ENCODE data around the gene MACROH2A2. TPM values are rescaled to one million over a fixed set of nuclear protein-coding genes. Genes with fewer than 3 reads are reported as not detected.

MACROH2A2 gene
- 10 to 100 TPM; 17.3 to 19.6 TPM for total RNA-seq

GRCh38 chr10:70052462-70053217 is at the start of gene MACROH2A2:
Gene MACROH2A2 (plus strand): TSS chr10:70052846. CDS start chr10:70075659, 22,813 bp downstream.
- DNase-seq (ENCODE audit: low spot score) = peak; percentile 65
- Histone ChIP-seq H3K4me1 (peaks cover 0 to 17% of the 10 kb centered on the region in 2 donors), H3K4me3 (peak within 1 kb of the TSS; percentile 56 to 75), H3K27me3 (no peaks in the 10 kb centered on the region), H3K9me3 (no peaks in the 10 kb centered on the region), H3K27ac (peak within 1 kb of the TSS; percentile 63 to 74), H3K36me3 (no peaks in the 10 kb centered on the region)
- TF ChIP-seq, protein P1, sequence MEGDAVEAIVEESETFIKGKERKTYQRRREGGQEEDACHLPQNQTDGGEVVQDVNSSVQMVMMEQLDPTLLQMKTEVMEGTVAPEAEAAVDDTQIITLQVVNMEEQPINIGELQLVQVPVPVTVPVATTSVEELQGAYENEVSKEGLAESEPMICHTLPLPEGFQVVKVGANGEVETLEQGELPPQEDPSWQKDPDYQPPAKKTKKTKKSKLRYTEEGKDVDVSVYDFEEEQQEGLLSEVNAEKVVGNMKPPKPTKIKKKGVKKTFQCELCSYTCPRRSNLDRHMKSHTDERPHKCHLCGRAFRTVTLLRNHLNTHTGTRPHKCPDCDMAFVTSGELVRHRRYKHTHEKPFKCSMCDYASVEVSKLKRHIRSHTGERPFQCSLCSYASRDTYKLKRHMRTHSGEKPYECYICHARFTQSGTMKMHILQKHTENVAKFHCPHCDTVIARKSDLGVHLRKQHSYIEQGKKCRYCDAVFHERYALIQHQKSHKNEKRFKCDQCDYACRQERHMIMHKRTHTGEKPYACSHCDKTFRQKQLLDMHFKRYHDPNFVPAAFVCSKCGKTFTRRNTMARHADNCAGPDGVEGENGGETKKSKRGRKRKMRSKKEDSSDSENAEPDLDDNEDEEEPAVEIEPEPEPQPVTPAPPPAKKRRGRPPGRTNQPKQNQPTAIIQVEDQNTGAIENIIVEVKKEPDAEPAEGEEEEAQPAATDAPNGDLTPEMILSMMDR (IDR thresholded peaks at IDR 0.05) = peak; percentile 28 to 60

DNA sequence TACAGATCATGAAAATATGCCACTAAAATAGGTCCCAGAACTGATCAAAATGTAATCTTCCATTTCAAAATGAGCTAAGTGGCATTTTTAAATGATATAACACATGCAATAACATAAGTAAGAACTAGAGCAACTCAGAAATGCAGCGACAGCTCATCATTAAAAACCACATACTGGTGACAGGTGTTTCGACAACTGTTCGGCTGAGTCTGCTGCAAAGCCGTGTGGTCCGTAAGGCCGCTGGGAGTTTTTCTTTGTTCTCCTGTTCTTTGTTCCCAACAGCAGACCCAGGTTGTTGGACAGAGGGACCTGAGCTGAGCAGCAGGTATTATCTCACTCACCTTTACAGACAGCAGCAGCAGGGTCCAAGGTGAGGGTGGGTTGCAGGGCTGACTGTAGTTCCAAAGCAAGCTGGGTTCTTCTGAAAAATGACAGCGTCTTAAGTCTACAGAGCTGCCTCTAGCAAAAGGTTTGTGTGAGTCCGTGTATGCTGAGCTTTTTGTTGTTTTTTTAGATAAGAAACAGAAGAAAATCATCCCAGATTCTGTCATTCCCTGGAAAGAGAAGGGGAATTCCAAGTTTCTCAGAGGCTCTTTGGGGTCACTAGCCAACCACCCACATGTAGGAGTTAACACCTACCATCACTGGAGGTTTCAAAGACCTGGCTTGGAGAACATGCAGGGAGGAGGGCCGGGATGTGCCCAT is 45.4 kb upstream of the MACROH2A2 start:
- H3K27me3 ChIP-seq = no peaks in the 10 kb centered on the region
- no peak for DNase-seq (ENCODE audit: low spot score)
- TF ChIP-seq, protein P1 (IDR thresholded peaks at IDR 0.05) = no peak

GRCh38 chr10:70031215-70031614 is 21.4 kb upstream of the MACROH2A2 start:
- no peak for DNase-seq (ENCODE audit: low spot score)
- Histone ChIP-seq H3K27me3 (no peaks in the 10 kb centered on the region), H3K4me3 (no peak overlapping the region), H3K36me3 (no peaks in the 10 kb centered on the region), H3K9me3 (peaks cover 0 to 18% of the 10 kb centered on the region in 2 donors), H3K4me1 (peaks cover 0 to 3% of the 10 kb centered on the region in 2 donors), H3K27ac (no peak overlapping the region)
- TF ChIP-seq, protein P1 (IDR thresholded peaks at IDR 0.05) = no peak

More for the DNA sequence above, 45.4 kb upstream of the MACROH2A2 start:
- Histone ChIP-seq H3K27ac (no peak overlapping the region), H3K9me3 (no peaks in the 10 kb centered on the region), H3K4me3 (no peak overlapping the region), H3K36me3 (no peaks in the 10 kb centered on the region), H3K4me1 (no peaks in the 10 kb centered on the region)

GRCh38 chr10:70032667-70033289 is 19.9 kb upstream of the MACROH2A2 start:
- H3K27me3 ChIP-seq = no peaks in the 10 kb centered on the region
- peaks cover 0 to 3% of the 10 kb centered on the region in 2 donors for H3K4me1 ChIP-seq
- no peak for DNase-seq (ENCODE audit: low spot score)
- H3K27ac ChIP-seq = no peak overlapping the region
- H3K4me3 ChIP-seq = no peak overlapping the region
- TF ChIP-seq, protein P1 (IDR thresholded peaks at IDR 0.05) = no peak
- H3K36me3 ChIP-seq = no peaks in the 10 kb centered on the region
- H3K9me3 ChIP-seq = peaks cover 0 to 18% of the 10 kb centered on the region in 2 donors

GRCh38 chr10:70034232-70034631 is 18.4 kb upstream of the MACROH2A2 start:
- TF ChIP-seq, protein P1 (IDR thresholded peaks at IDR 0.05) = no peak
- DNase-seq (ENCODE audit: low spot score) = no peak
- Histone ChIP-seq H3K9me3 (peaks cover 0 to 20% of the 10 kb centered on the region in 2 donors), H3K4me1 (peaks cover 0 to 3% of the 10 kb centered on the region in 2 donors), H3K4me3 (no peak overlapping the region), H3K27me3 (no peaks in the 10 kb centered on the region), H3K27ac (no peak overlapping the region), H3K36me3 (no peaks in the 10 kb centered on the region)
